Small intestine (tissue), 7 donors: Measurements from ENCODE around the gene CDC73. TPM values are rescaled to one million over a fixed set of nuclear protein-coding genes. Genes with fewer than 3 reads are reported as not detected.

Experiments
- DNase-seq, 2 donors: peaks; one replicate each; pipeline versions ENCODE4 v3.0.0 to v3.0.0-alpha.2; 2013
- FAIRE-seq: peaks from 2 replicates; lab custom pipeline; 2012; peaks lifted over from hg19 to GRCh38; lab: Jason Lieb, UNC
- H3K27ac ChIP-seq, 3 donors: one replicate each; pipeline ENCODE4 v1.5.1; 2013; ENCODE audit warnings: low read length in 2 of 3, mild to moderate bottlenecking in 2 of 3, control low read depth in 1 of 3, inconsistent platforms in 1 of 3, low read depth in 1 of 3, moderate library complexity in 1 of 3
- H3K27me3 ChIP-seq, 3 donors: one replicate each; pipeline ENCODE4 v1.6.1; 2013; ENCODE audit warnings: low read length in 3 of 3, inconsistent platforms in 1 of 3; ENCODE audit not compliant: control insufficient read depth in 3 of 3, insufficient read depth in 3 of 3
- H3K36me3 ChIP-seq, 3 donors: one replicate each; pipeline ENCODE4 v1.6.1; 2013; ENCODE audit warnings: low read length in 3 of 3, inconsistent platforms in 1 of 3, low read depth in 1 of 3, mild to moderate bottlenecking in 1 of 3, moderate library complexity in 1 of 3; ENCODE audit not compliant: control insufficient read depth in 3 of 3, insufficient read depth in 2 of 3
- H3K4me1 ChIP-seq, 3 donors: one replicate each; pipeline ENCODE4 v1.6.1; 2013; ENCODE audit warnings: low read length in 2 of 3, inconsistent platforms in 1 of 3, low read depth in 1 of 3, mild to moderate bottlenecking in 1 of 3, moderate library complexity in 1 of 3; ENCODE audit not compliant: control insufficient read depth in 3 of 3, insufficient read depth in 2 of 3
- H3K4me3 ChIP-seq, 3 donors: one replicate each; pipeline ENCODE4 v1.5.1; 2013; ENCODE audit warnings: low read length in 3 of 3, control low read depth in 1 of 3, inconsistent platforms in 1 of 3, low read depth in 1 of 3, mild to moderate bottlenecking in 1 of 3, moderate library complexity in 1 of 3
- H3K9me3 ChIP-seq, 2 donors: one replicate each; pipeline ENCODE4 v1.6.1; 2013; ENCODE audit warnings: low read depth in 1 of 2, low read length in 1 of 2; ENCODE audit not compliant: control insufficient read depth in 2 of 2, insufficient read depth in 1 of 2
- WGBS, 3 donors: extraction: QIAGEN DNeasy Blood & Tissue Kit; methylation state at CpG; one replicate each; pipeline ENCODE4 v1.1.7; 2013; 5-methylcytosine and 5-hydroxymethylcytosine counted together
- polyA plus RNA-seq, 4 donors: library from polyadenylated mRNA; stranded (reverse) in 3 of 4; unstranded in 1 of 4; fragments of 200-250 nt in 3 of 4; fragments of 120-200 nt in 1 of 4; gene quantifications; one replicate each; pipeline versions ENCODE4 v1.2.1 to v1.2.3, GENCODE V29; 2013
- donor health status: healthy with polysubstance abuse.
- donor health status: control.
- donor health status: control.
- donor health status: Bipolar disorder and iron deficiency.
- donor health status: healthy.

Gene CDC73
- polyA plus RNA-seq, 4 donors, result 7.6 to 23.2 (median 13.2) TPM

GRCh38 chr1:193251950-193252349, 130.1 kb downstream of the CDC73 start:
- 80 to 93% (median 84%) methylated on average over 2 of the region's 2 CpGs for WGBS, 3 donors
- FAIRE-seq (no peak), DNase-seq (no peak)
- Histone ChIP-seq H3K27ac (no peak overlapping the region), H3K9me3 (peaks cover 0 to 15% of the 10 kb centered on the region in 2 donors), H3K4me3 (no peak overlapping the region), H3K36me3 (peaks cover 3 to 8% (median 7%) of the 10 kb centered on the region in 3 donors), H3K4me1 (no peaks in the 10 kb centered on the region), H3K27me3 (no peaks in the 10 kb centered on the region)

DNA sequence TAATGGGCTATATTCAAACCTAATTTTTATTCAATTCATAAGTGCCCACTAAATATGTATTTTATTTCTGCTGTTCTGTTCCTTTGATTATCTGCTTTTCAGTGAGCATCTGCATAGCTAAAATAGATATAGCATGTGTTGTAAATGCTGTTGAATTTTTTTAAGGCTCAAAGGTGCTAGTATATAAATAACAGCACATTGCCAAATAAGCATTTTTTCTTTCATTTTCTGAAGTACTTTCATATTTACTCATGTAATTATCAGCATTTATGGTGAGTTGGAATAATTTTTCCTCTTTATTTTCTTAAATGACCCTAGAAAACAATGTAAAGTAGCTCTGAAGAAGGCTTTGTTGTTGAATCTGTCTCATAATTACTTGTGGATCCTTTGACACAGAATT, 134.2 kb downstream of the CDC73 start:
- H3K27me3 ChIP-seq, result no peaks in the 10 kb centered on the region
- DNase-seq (no peak), FAIRE-seq (no peak)
- peaks cover 0 to 2% of the 10 kb centered on the region in 2 donors for H3K9me3 ChIP-seq
- H3K36me3 ChIP-seq, result peaks cover 0 to 3% (median 3%) of the 10 kb centered on the region in 3 donors
- no peak overlapping the region for H3K27ac ChIP-seq
- H3K4me1 ChIP-seq, result peaks cover 0 to 4% (median 0%) of the 10 kb centered on the region in 3 donors
- no peak overlapping the region for H3K4me3 ChIP-seq

GRCh38 chr1:193259636-193260035, 137.8 kb downstream of the CDC73 start:
- no peak for FAIRE-seq
- Histone ChIP-seq H3K36me3 (peaks cover 0 to 3% (median 3%) of the 10 kb centered on the region in 3 donors), H3K9me3 (peaks cover 0 to 2% of the 10 kb centered on the region in 2 donors), H3K27me3 (no peaks in the 10 kb centered on the region), H3K4me1 (peaks cover 0 to 4% (median 0%) of the 10 kb centered on the region in 3 donors), H3K27ac (no peak overlapping the region), H3K4me3 (no peak overlapping the region)
- peak; percentile 24 to 63 for DNase-seq
- WGBS, 3 donors, result 44 to 69% (median 65%) methylated on average over 2 of the region's 2 CpGs

GRCh38 chr1:193260056-193260745, 138.4 kb downstream of the CDC73 start:
- FAIRE-seq (no peak), DNase-seq (no peak)
- H3K27me3 ChIP-seq, result no peaks in the 10 kb centered on the region
- H3K27ac ChIP-seq, result peak overlapping the region in 1 of 3 donors; percentile 70
- 73 to 90% (median 88%) methylated on average over 4 of the region's 4 CpGs for WGBS, 3 donors
- H3K4me1 ChIP-seq, result peaks cover 0 to 4% (median 0%) of the 10 kb centered on the region in 3 donors
- peaks cover 0 to 3% (median 1%) of the 10 kb centered on the region in 3 donors for H3K36me3 ChIP-seq
- no peak overlapping the region for H3K4me3 ChIP-seq
- peaks cover 0 to 2% of the 10 kb centered on the region in 2 donors for H3K9me3 ChIP-seq

GRCh38 chr1:193260896-193261295, 139.1 kb downstream of the CDC73 start:
- peaks cover 0 to 4% (median 0%) of the 10 kb centered on the region in 3 donors for H3K4me1 ChIP-seq
- peaks cover 0 to 3% (median 2%) of the 10 kb centered on the region in 3 donors for H3K36me3 ChIP-seq
- DNase-seq, result no peak
- H3K27me3 ChIP-seq, result no peaks in the 10 kb centered on the region
- FAIRE-seq, result no peak
- H3K9me3 ChIP-seq, result peaks cover 0 to 2% of the 10 kb centered on the region in 2 donors
- H3K27ac ChIP-seq, result no peak overlapping the region
- H3K4me3 ChIP-seq, result no peak overlapping the region

GRCh38 chr1:193262661-193263060, 140.8 kb downstream of the CDC73 start:
- Histone ChIP-seq H3K27me3 (no peaks in the 10 kb centered on the region), H3K4me1 (peaks cover 0 to 4% (median 0%) of the 10 kb centered on the region in 3 donors), H3K36me3 (peaks cover 0 to 3% (median 2%) of the 10 kb centered on the region in 3 donors), H3K9me3 (peaks cover 0 to 2% of the 10 kb centered on the region in 2 donors), H3K27ac (no peak overlapping the region), H3K4me3 (no peak overlapping the region)
- no peak for FAIRE-seq
- 89 to 97% (median 95%) methylated on average over 3 of the region's 3 CpGs for WGBS, 3 donors
- no peak for DNase-seq

GRCh38 chr1:193264313-193265065, 142.7 kb downstream of the CDC73 start:
- 85 to 88% (median 88%) methylated on average over 4 of the region's 4 CpGs for WGBS, 3 donors
- Histone ChIP-seq H3K9me3 (peaks cover 0 to 2% of the 10 kb centered on the region in 2 donors), H3K27ac (no peak overlapping the region), H3K36me3 (peaks cover 0 to 2% (median 0%) of the 10 kb centered on the region in 3 donors), H3K27me3 (no peaks in the 10 kb centered on the region), H3K4me3 (no peak overlapping the region), H3K4me1 (peaks cover 0 to 4% (median 0%) of the 10 kb centered on the region in 3 donors)
- no peak for FAIRE-seq
- DNase-seq, result no peak

DNA sequence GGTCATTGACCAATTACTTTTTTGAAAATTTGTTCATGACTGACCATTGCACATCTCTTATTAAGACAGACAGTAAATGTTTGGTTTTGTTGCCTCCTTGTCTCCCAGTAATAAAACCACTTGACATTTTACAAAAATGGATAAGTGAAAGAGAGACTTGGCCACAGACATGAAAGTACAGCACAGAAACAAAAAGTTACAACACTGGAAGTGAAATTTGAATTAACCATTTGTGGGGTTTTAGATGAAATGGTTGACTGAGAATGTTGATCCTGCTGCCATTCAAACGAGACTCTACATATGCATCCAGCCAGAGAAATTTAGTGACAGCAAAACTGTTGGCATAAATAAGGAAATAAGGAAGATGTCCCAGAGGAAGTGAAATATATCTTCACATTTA, 143.9 kb downstream of the CDC73 start:
- H3K36me3 ChIP-seq, result peaks cover 0 to 2% (median 0%) of the 10 kb centered on the region in 3 donors
- H3K27me3 ChIP-seq, result no peaks in the 10 kb centered on the region
- no peak overlapping the region for H3K27ac ChIP-seq
- WGBS, 3 donors, result 82 to 97% (median 93%) methylated on average over 1 of the region's 1 CpG
- DNase-seq (no peak), FAIRE-seq (no peak)
- no peaks in the 10 kb centered on the region for H3K9me3 ChIP-seq
- no peaks in the 10 kb centered on the region for H3K4me1 ChIP-seq
- no peak overlapping the region for H3K4me3 ChIP-seq
